Cardiac fibroblast (primary cell): Measurements from ENCODE around the gene RALB.

Source experiments
- DNase-seq, 2 donors: peaks; one replicate each; pipeline versions ENCODE4 v3.0.0 to v3.0.0-alpha.2; 2010; ENCODE audit warnings: low read depth in 2 of 2
- H3K4me3 ChIP-seq, 2 donors: replicated peaks in 1 of 2; 1 replicate in 1 of 2; 2 replicates in 1 of 2; pipeline ENCODE4 v1.5.1; 2011; ENCODE audit warnings: low read depth in 2 of 2, low read length in 2 of 2, mild to moderate bottlenecking in 2 of 2, moderate library complexity in 1 of 2
- CTCF ChIP-seq: IDR thresholded peaks from one replicate; pipeline ENCODE4 v1.5.1; 2011; ENCODE audit warnings: low read depth, mild to moderate bottlenecking, low read length, inconsistent platforms

The RALB gene

GRCh38 chr2:120332384-120332783 lies 79.7 kb downstream of the RALB start:
- TF ChIP-seq CTCF, result no peak
- H3K4me3 ChIP-seq, result no peak overlapping the region
- no peak for DNase-seq

DNA sequence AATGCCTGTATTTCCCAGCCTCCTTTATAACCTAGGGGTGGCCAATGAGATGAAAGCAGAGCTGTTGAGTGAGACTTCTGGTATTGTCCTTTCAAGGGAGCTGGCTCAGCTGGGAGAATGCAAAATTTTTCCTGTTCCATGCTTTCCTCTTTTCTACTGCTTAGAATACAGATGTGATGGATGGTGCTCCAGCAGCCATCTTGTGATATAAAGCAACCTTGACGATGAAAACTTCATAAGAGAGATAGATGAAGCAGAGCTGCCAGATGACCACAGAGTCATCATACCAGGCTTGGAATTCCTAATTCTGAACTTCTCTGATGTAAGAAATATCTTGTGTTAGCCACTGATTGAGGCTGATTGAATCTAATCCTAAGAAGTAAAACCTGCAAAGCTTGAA lies 81.4 kb downstream of the RALB start:
- no peak overlapping the region for H3K4me3 ChIP-seq
- no peak for TF ChIP-seq CTCF
- DNase-seq, result no peak

GRCh38 chr2:120336749-120337148 lies 84.1 kb downstream of the RALB start:
- H3K4me3 ChIP-seq, result no peak overlapping the region
- DNase-seq, result no peak
- no peak for TF ChIP-seq CTCF

GRCh38 chr2:120338015-120338414 lies 85.4 kb downstream of the RALB start:
- no peak overlapping the region for H3K4me3 ChIP-seq
- no peak for TF ChIP-seq CTCF

DNA sequence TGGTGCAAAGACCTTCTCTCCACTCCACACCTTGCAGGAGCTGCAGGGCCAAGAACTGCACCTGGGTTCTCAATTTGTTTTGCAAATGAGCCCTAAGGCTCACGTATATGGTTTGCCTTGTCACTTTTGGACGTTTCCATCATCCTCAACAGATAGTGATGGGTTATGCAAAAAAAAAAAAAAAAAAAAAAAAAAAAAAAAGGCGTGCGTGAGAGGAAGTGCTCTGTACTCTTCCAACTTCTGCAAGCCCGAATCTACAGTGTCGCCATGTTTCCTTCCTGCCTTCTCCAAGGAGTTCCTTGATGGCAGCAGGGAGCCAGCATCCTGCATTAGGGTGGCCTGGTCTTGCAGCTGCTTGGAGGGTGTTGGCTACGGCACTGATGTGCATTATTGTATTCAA lies 89.3 kb downstream of the RALB start:
- no peak overlapping the region for H3K4me3 ChIP-seq
- TF ChIP-seq CTCF, result no peak
- DNase-seq, result no peak

More at GRCh38 chr2:120338015-120338414, 85.4 kb downstream of the RALB start:
- DNase-seq, result no peak

- H3K4me3 ChIP-seq, result no peak overlapping the region
- no peak for TF ChIP-seq CTCF
- DNase-seq, result no peak
Observed at GRCh38 chr2:120342446-120342845, 89.8 kb downstream of the RALB start.

DNA sequence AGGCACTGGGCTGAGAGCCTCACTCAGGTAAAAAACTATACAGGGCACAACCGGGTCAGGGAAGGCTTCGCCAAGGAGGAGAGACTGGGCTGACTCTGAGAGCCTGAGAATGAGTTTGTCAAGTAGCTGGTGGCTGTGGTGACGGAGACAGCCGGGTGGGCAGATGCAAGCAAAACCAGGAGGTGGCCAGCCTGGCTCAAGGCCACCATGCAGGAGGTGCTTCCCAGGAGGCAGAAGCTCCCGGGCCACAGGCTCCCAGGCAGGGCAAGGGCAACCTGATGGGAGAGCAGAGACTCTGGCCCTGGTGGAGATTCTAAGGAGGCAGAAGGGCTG lies 90.4 kb downstream of the RALB start:
- no peak for TF ChIP-seq CTCF
- H3K4me3 ChIP-seq, result no peak overlapping the region
- DNase-seq, result no peak
